Skin epidermis (tissue), 12 donors: ENCODE results near the gene C1orf174.
A peak's percentile ranks its signal among the peaks of the same experiment; 100 is the strongest.

Experiments used
- H3K27ac ChIP-seq, 21 experiments: fragments of 200-600 bp; sonication (generic) in 11 of 21; one replicate each; pipeline ENCODE4 v1.5.0; 2020; ENCODE audit warnings: mild to moderate bottlenecking in 3 of 21, inconsistent platforms in 2 of 21, moderate library complexity in 2 of 21
- H3K4me3 ChIP-seq, 7 experiments: fragments of 200-600 bp; sonication (generic) in 2 of 7; one replicate each; pipeline ENCODE4 v1.5.0; 2020; ENCODE audit warnings: inconsistent platforms in 2 of 7, mild to moderate bottlenecking in 2 of 7, moderate library complexity in 1 of 7

The C1orf174 gene

GRCh38 chr1:3899754-3900149 lies 320 bp downstream of the C1orf174 start:
- Histone ChIP-seq H3K4me3 (peak overlapping the region; percentile 66 to 88 (median 74)), H3K27ac (peak overlapping the region; percentile 72 to 98 (median 92))

GRCh38 chr1:3898994-3899753 lies 898 bp downstream of the C1orf174 start:
- Histone ChIP-seq H3K27ac (peak overlapping the region; percentile 72 to 98 (median 92)), H3K4me3 (peak overlapping the region; percentile 66 to 88 (median 74))

- H3K27ac ChIP-seq: no peak overlapping the region
- no peak overlapping the region for H3K4me3 ChIP-seq
Measured at GRCh38 chr1:3898475-3898735, 1.7 kb downstream of the C1orf174 start.

GRCh38 chr1:3896396-3897000 lies 3.6 kb downstream of the C1orf174 start:
- Histone ChIP-seq H3K4me3 (no peak overlapping the region), H3K27ac (no peak overlapping the region)

GRCh38 chr1:3895951-3896325 lies 4.1 kb downstream of the C1orf174 start:
- H3K4me3 ChIP-seq: no peak overlapping the region
- no peak overlapping the region for H3K27ac ChIP-seq

GRCh38 chr1:3895279-3895950 lies 4.7 kb downstream of the C1orf174 start:
- Histone ChIP-seq H3K27ac (no peak overlapping the region), H3K4me3 (no peak overlapping the region)

GRCh38 chr1:3894626-3895278 lies 5.3 kb downstream of the C1orf174 start:
- no peak overlapping the region for H3K4me3 ChIP-seq
- H3K27ac ChIP-seq: no peak overlapping the region

- Histone ChIP-seq H3K27ac (peak overlapping the region in 1 of 21 experiments; percentile 20), H3K4me3 (no peak overlapping the region)
Measured at GRCh38 chr1:3893190-3893589, 6.9 kb downstream of the C1orf174 start.

GRCh38 chr1:3892748-3893147 lies 7.3 kb downstream of the C1orf174 start:
- peak overlapping the region in 1 of 21 experiments; percentile 20 for H3K27ac ChIP-seq
- no peak overlapping the region for H3K4me3 ChIP-seq

GRCh38 chr1:3891329-3891865 lies 8.7 kb downstream of the C1orf174 start:
- H3K4me3 ChIP-seq: no peak overlapping the region
- peak overlapping the region in 3 of 21 experiments; percentile 17 to 69 (median 25) for H3K27ac ChIP-seq

GRCh38 chr1:3890389-3891328 lies 9.4 kb downstream of the C1orf174 start:
- Histone ChIP-seq H3K4me3 (no peak overlapping the region), H3K27ac (peak overlapping the region in 4 of 21 experiments; percentile 1 to 69 (median 21))

GRCh38 chr1:3889936-3890335 lies 10.1 kb downstream of the C1orf174 start:
- Histone ChIP-seq H3K4me3 (no peak overlapping the region), H3K27ac (peak overlapping the region in 1 of 21 experiments; percentile 69)

- no peak overlapping the region for H3K27ac ChIP-seq
Measured at GRCh38 chr1:3888301-3888700, 11.8 kb downstream of the C1orf174 start.

GRCh38 chr1:3886691-3887090 lies 13.4 kb downstream of the C1orf174 start:
- H3K4me3 ChIP-seq: no peak overlapping the region
- H3K27ac ChIP-seq: no peak overlapping the region

More at GRCh38 chr1:3888301-3888700, 11.8 kb downstream of the C1orf174 start:
- no peak overlapping the region for H3K4me3 ChIP-seq

- H3K27ac ChIP-seq: no peak overlapping the region
- no peak overlapping the region for H3K4me3 ChIP-seq
Measured at GRCh38 chr1:3886106-3886670, 13.9 kb downstream of the C1orf174 start.

- no peak overlapping the region for H3K27ac ChIP-seq
- no peak overlapping the region for H3K4me3 ChIP-seq
Measured at GRCh38 chr1:3885611-3886010, 14.5 kb downstream of the C1orf174 start.

GRCh38 chr1:3884966-3885365 lies 15.1 kb downstream of the C1orf174 start:
- Histone ChIP-seq H3K4me3 (no peak overlapping the region), H3K27ac (no peak overlapping the region)

GRCh38 chr1:3883194-3883925 lies 16.7 kb downstream of the C1orf174 start:
- Histone ChIP-seq H3K27ac (no peak overlapping the region), H3K4me3 (no peak overlapping the region)
